GM12878 (cell line): Measurements from ENCODE around the gene TRIM68. TPM values are rescaled to one million over a fixed set of nuclear protein-coding genes. Genes with fewer than 3 reads are reported as not detected.

Source experiments
- ATAC-seq: fragments of 200-7000 bp; cut with Tn5 transposase; 3 replicates; pipeline ENCODE4 v1.9.1; 2020; ENCODE audit warnings: mild to moderate bottlenecking, moderate library complexity
- BruUV-seq: library from RNA; stranded (reverse); fragments of 400-500 nt; replicated peaks from 2 replicates; lab custom pipeline; 2021; lab: Mats Ljungman, UMichigan
- CTCF ChIA-PET: fragments of 300-600 bp; sonication (Branson Sonifier 250); formaldehyde crosslinking; extraction: SDS; loops from one replicate; lab custom pipeline; 2021; ENCODE audit warnings: inconsistent platforms; lab: Yijun Ruan, JAX
- POLR2A ChIA-PET: fragments of 350-600 bp; formaldehyde crosslinking; extraction: SDS; loops from one replicate; lab custom pipeline; 2021; ENCODE audit warnings: inconsistent platforms; lab: Charles Lee
- RAD21 ChIA-PET: fragments of 300-600 bp; sonication (Branson Sonifier 250); formaldehyde crosslinking; loops from one replicate; lab custom pipeline; 2023; ENCODE audit warnings: antibody characterized with exemption; ENCODE audit not compliant: unreplicated experiment; lab: Charles Lee
- SMC1A ChIA-PET: fragments of 300-600 bp; sonication (Branson Sonifier 250); formaldehyde crosslinking; loops from one replicate; lab custom pipeline; 2023; ENCODE audit not compliant: unreplicated experiment, uncharacterized antibody; lab: Charles Lee
- DNase-seq: peaks from one replicate; pipeline ENCODE4 v3.0.0-alpha.2; 2011; ENCODE audit warnings: low read depth, low spot score
- FAIRE-seq: peaks from 3 replicates; lab custom pipeline; 2011; peaks lifted over from hg19 to GRCh38; lab: Jason Lieb, UNC
- H2AFZ ChIP-seq: 2 replicates; pipeline ENCODE4 v1.6.0; 2011; ENCODE audit warnings: low read depth, low read length, control low read depth; ENCODE audit not compliant: control insufficient read depth
- H3K27ac ChIP-seq: 2 replicates; pipeline ENCODE4 v1.5.1; 2011; ENCODE audit warnings: control low read depth; ENCODE audit not compliant: control insufficient read depth, insufficient read depth
- H3K27me3 ChIP-seq, 2 experiments: replicated peaks in 1 of 2; 2 replicates each; pipeline versions ENCODE4 v1.6.0 to v1.6.1; 2011; ENCODE audit warnings: low read length in 1 of 2; ENCODE audit not compliant: control insufficient read depth in 2 of 2, insufficient read depth in 2 of 2
- H3K36me3 ChIP-seq, 2 experiments: 2 replicates each; pipeline ENCODE4 v1.5.1; 2011; ENCODE audit warnings: low read length in 1 of 2; ENCODE audit not compliant: control insufficient read depth in 2 of 2, insufficient read depth in 2 of 2
- H3K4me1 ChIP-seq: 2 replicates; pipeline ENCODE4 v1.6.1; 2011; ENCODE audit warnings: mild to moderate bottlenecking, low read length, moderate library complexity, mixed read lengths; ENCODE audit not compliant: control insufficient read depth, insufficient read depth
- H3K4me2 ChIP-seq: 2 replicates; pipeline ENCODE4 v1.6.0; 2011; ENCODE audit warnings: control low read depth; ENCODE audit not compliant: control insufficient read depth, insufficient read depth
- H3K4me3 ChIP-seq: fragments of 200-600 bp; sonication (generic); 2 replicates; pipeline ENCODE4 v1.5.1; 2016
- H3K79me2 ChIP-seq: 2 replicates; pipeline ENCODE4 v1.6.0; 2011; ENCODE audit warnings: low read length; ENCODE audit not compliant: control insufficient read depth, insufficient read depth
- H3K9ac ChIP-seq: 2 replicates; pipeline ENCODE4 v1.8.0; 2011; ENCODE audit warnings: low read length, control low read depth, mixed read lengths; ENCODE audit not compliant: control insufficient read depth, insufficient read depth
- H3K9me3 ChIP-seq: replicated peaks from 3 replicates; pipeline ENCODE4 v1.5.1; 2011; ENCODE audit warnings: mild to moderate bottlenecking, low read length; ENCODE audit not compliant: control insufficient read depth, insufficient read depth
- H4K20me1 ChIP-seq: 2 replicates; pipeline ENCODE4 v1.6.0; 2011; ENCODE audit not compliant: control insufficient read depth, insufficient read depth
- RAD21 ChIP-seq: IDR thresholded peaks from 2 replicates; pipeline ENCODE4 v1.6.1; 2011; ENCODE audit warnings: mild to moderate bottlenecking, low read depth, low read length, moderate library complexity; ENCODE audit not compliant: insufficient read depth
- SMARCA5 ChIP-seq: fragments of 450-650 bp; IDR thresholded peaks from 2 replicates; pipeline ENCODE4 v1.6.1; 2017; ENCODE audit warnings: mild to moderate bottlenecking
- SMC3 ChIP-seq: IDR thresholded peaks from 2 replicates; pipeline ENCODE4 v1.6.1; 2011; ENCODE audit warnings: low read length, improper control_type of control experiment, borderline replicate concordance
- USF2 ChIP-seq: IDR thresholded peaks from 2 replicates; pipeline ENCODE4 v1.6.1; 2011; ENCODE audit warnings: low read depth, low read length, improper control_type of control experiment, borderline replicate concordance
- ZNF384 ChIP-seq: IDR thresholded peaks from 2 replicates; pipeline ENCODE4 v1.6.1; 2012; ENCODE audit warnings: low read depth, mild to moderate bottlenecking, low read length, improper control_type of control experiment, borderline replicate concordance
- WGBS: methylation state at CpG from one replicate; pipeline ENCODE4 v1.1.6; 2016; ENCODE audit warnings: low lambda C conversion rate; ENCODE audit not compliant: insufficient replicate concordance, insufficient coverage; ENCODE audit errors: missing lambda C conversion rate; 5-methylcytosine and 5-hydroxymethylcytosine counted together
- in situ Hi-C: fragments of 300-500 bp; cut with MboI; formaldehyde crosslinking; loops from 9 replicates; pipeline ENCODE4 v1.14.3; 2018; ENCODE audit warnings: mixed read lengths
- intact Hi-C: fragments of 100-400 bp; cut with micrococcal nuclease; formaldehyde crosslinking; loops from one replicate; pipeline ENCODE4 v1.14.2; 2022; ENCODE audit not compliant: unreplicated experiment
- polyA plus RNA-seq, 11 experiments: library from polyadenylated mRNA; depleted of rRNA in 4 of 11; unstranded in 6 of 11; stranded (reverse) in 5 of 11; fragments of >200 nt; fragmentation: Nextera tagmentation in 4 of 11; fragmentation: Illumina TruSeq in 1 of 11; extraction: Ambion mirVana in 4 of 11; extraction: Trizol in 1 of 11; gene quantifications; 1 replicate in 1 of 11; 2 replicates in 10 of 11; pipeline versions ENCODE4 v1.2.1 to v1.2.3, GENCODE V29; 2011 to 2016; ENCODE audit warnings: inconsistent platforms in 2 of 11, missing spikeins in 2 of 11, low read depth in 1 of 11
- total RNA-seq, 4 experiments: library from RNA; depleted of rRNA in 3 of 4; stranded (reverse); fragments of >200 nt in 3 of 4; fragmentation: Illumina TruSeq in 1 of 4; extraction: Trizol in 1 of 4; gene quantifications; 2 replicates each; pipeline versions ENCODE4 v1.2.1 to v1.2.3, GENCODE V29; 2013 to 2021
- TF ChIP-seq, protein P1 (sequence below), 3 experiments: IDR thresholded peaks in 2 of 3; conservative IDR thresholded peaks in 1 of 3; 2 replicates each; pipeline ENCODE4 v1.5.1; 2011; ENCODE audit warnings: low read depth in 3 of 3, low read length in 3 of 3, mild to moderate bottlenecking in 3 of 3, control low read depth in 2 of 3, moderate library complexity in 2 of 3, inconsistent platforms in 1 of 3, mixed read lengths in 1 of 3; ENCODE audit not compliant: control insufficient read depth in 2 of 3, insufficient read depth in 1 of 3; ENCODE audit errors: extremely low read depth in 1 of 3
- TF ChIP-seq, protein P2 (sequence below): IDR thresholded peaks from 2 replicates; pipeline ENCODE4 v1.6.1; 2011; ENCODE audit warnings: borderline replicate concordance, low read depth, mild to moderate bottlenecking, moderate library complexity, mixed read lengths, low read length; ENCODE audit not compliant: insufficient read depth; ENCODE audit errors: extremely low read length

The TRIM68 gene
- total and polyA plus RNA-seq, 10 of the 15 experiments (the other 5 are each of a cell fraction or from before 2014, with no cell fraction given): 3.3 to 13.7 (median 8.3) TPM

DNA sequence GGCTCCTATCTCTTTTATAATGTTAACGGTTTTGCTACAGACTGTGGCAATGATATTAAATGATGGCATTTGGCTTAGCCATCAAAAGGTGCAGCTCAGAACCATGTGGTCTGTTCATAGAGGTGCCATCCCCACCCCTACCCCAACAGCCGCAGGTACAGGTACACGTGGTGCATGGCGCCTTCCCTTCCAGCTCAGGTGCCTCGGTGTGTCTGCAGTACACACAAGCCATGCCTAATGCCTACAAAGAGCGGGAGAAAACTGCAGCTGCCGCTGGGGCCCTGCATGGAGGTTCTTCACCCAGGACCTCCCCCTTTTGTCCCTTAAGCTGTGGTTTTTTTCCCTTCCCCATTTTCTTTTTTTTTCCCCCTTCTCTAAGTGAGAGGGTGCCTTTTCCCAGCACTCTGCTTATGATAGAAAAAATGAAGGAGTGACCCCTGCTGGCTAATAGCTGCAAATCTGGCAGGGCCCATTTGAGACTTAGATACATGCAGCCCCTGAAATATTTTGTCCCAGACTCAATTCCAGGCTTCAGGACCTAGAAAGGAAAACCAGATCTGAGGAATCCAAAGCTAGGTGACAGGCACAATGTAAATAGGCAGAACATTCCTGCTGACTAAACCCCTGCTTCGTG is 56.6 kb downstream of the TRIM68 start:
- no peaks in the 10 kb centered on the region for H3K36me3 ChIP-seq
- no peak overlapping the region for H2AFZ ChIP-seq
- H3K4me2 ChIP-seq: no peak overlapping the region
- no peak overlapping the region for H3K4me3 ChIP-seq
- H3K9me3 ChIP-seq: no peaks in the 10 kb centered on the region
- SMC1A ChIA-PET: interaction anchor here (0.6 to 1.7 kb wide), 4 partner anchors 9 to 428 kb away, joined by 3 to 7 read pairs (median 3); no protein-coding TSS in a partner anchor
- H4K20me1 ChIP-seq: no peaks in the 10 kb centered on the region
- in situ Hi-C loops: no loop called here
- BruUV-seq: no TSS peak
- intact Hi-C loops: loop anchor here (1.0 kb wide), 1 partner anchor 364 kb away; no protein-coding TSS in a partner anchor
- POLR2A ChIA-PET: no interaction called here
- 52% methylated on average over 8 of the region's 8 CpGs for WGBS
- H3K9ac ChIP-seq: no peak overlapping the region
- DNase-seq (no peak), ATAC-seq (peak; percentile 56; the same call in 1 of the 3 replicates), FAIRE-seq (no peak)
- no peaks in the 10 kb centered on the region; a peak in 1 of 4 replicates for H3K27me3 ChIP-seq
- TF ChIP-seq, protein P1, sequence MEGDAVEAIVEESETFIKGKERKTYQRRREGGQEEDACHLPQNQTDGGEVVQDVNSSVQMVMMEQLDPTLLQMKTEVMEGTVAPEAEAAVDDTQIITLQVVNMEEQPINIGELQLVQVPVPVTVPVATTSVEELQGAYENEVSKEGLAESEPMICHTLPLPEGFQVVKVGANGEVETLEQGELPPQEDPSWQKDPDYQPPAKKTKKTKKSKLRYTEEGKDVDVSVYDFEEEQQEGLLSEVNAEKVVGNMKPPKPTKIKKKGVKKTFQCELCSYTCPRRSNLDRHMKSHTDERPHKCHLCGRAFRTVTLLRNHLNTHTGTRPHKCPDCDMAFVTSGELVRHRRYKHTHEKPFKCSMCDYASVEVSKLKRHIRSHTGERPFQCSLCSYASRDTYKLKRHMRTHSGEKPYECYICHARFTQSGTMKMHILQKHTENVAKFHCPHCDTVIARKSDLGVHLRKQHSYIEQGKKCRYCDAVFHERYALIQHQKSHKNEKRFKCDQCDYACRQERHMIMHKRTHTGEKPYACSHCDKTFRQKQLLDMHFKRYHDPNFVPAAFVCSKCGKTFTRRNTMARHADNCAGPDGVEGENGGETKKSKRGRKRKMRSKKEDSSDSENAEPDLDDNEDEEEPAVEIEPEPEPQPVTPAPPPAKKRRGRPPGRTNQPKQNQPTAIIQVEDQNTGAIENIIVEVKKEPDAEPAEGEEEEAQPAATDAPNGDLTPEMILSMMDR (IDR thresholded peaks at IDR 0.05 in 2 of 3, conservative IDR thresholded peaks at IDR 0.05 in 1 of 3; ENCODE audit: control insufficient read depth in 2 of 3, extremely low read depth in 1 of 3, insufficient read depth in 1 of 3, low read depth in 3 of 3, low read length in 3 of 3): peak; percentile 30 to 56 (median 46); a peak in 5 of 6 replicates
- peak; percentile 27 for TF ChIP-seq RAD21
- no peak for TF ChIP-seq SMARCA5
- no peak for TF ChIP-seq ZNF384
- TF ChIP-seq, protein P2, sequence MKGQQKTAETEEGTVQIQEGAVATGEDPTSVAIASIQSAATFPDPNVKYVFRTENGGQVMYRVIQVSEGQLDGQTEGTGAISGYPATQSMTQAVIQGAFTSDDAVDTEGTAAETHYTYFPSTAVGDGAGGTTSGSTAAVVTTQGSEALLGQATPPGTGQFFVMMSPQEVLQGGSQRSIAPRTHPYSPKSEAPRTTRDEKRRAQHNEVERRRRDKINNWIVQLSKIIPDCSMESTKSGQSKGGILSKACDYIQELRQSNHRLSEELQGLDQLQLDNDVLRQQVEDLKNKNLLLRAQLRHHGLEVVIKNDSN: no peak
- TF ChIP-seq SMC3: peak; percentile 34; the same call in 1 of the 2 replicates
- TF ChIP-seq USF2: no peak
- H3K27ac ChIP-seq: no peak overlapping the region
- CTCF ChIA-PET: interaction anchor here (0.5 to 4.0 kb wide), 5 partner anchors 12 to 1953 kb away, joined by 3 to 34 read pairs (median 3); no protein-coding TSS in a partner anchor
- H3K4me1 ChIP-seq: no peaks in the 10 kb centered on the region
- RAD21 ChIA-PET: no interaction called here
- H3K79me2 ChIP-seq: no peaks in the 10 kb centered on the region

Other genes with a start within 250 kb of the TRIM68 start
Only the 7 nearest of the 15 such genes appear.
- not detected in 2 replicates for gene OR52M1, start 63.0 kb downstream of the TRIM68 start, total RNA-seq (2014; rRNA removed)
- gene OR52M1, start 63.0 kb downstream of the TRIM68 start, total RNA-seq (2014; rRNA removed; fragmentation: Illumina TruSeq; extraction: Trizol): not detected in 2 replicates
- gene OR52M1, start 63.0 kb downstream of the TRIM68 start, total RNA-seq (2021): not detected in 2 replicates
- gene OR52M1, start 63.0 kb downstream of the TRIM68 start, polyA plus RNA-seq (2011; rRNA removed): not detected in 2 replicates
- not detected in 2 replicates for gene OR52M1, start 63.0 kb downstream of the TRIM68 start, polyA plus RNA-seq (2014; fragmentation: Illumina TruSeq; extraction: Trizol)
- not detected for gene OR52M1, start 63.0 kb downstream of the TRIM68 start, polyA plus RNA-seq (2014; fragmentation: Nextera tagmentation; extraction: Ambion mirVana)
- not detected in 2 replicates for gene OR52M1, start 63.0 kb downstream of the TRIM68 start, polyA plus RNA-seq (2014; rRNA removed)
- not detected for gene OR52M1, start 63.0 kb downstream of the TRIM68 start, polyA plus RNA-seq (2016; fragmentation: Nextera tagmentation; extraction: Ambion mirVana)
- not detected in 2 replicates for gene OR52I2, start 26.5 kb downstream of the TRIM68 start, total RNA-seq (2014; rRNA removed)
- not detected in 2 replicates for gene OR52I2, start 26.5 kb downstream of the TRIM68 start, total RNA-seq (2014; rRNA removed; fragmentation: Illumina TruSeq; extraction: Trizol)
- gene OR52I2, start 26.5 kb downstream of the TRIM68 start, total RNA-seq (2021): not detected in 2 replicates
- not detected in 2 replicates for gene OR52I2, start 26.5 kb downstream of the TRIM68 start, polyA plus RNA-seq (2011; rRNA removed)
- gene OR52I2, start 26.5 kb downstream of the TRIM68 start, polyA plus RNA-seq (2014; fragmentation: Illumina TruSeq; extraction: Trizol): not detected in 2 replicates
- not detected for gene OR52I2, start 26.5 kb downstream of the TRIM68 start, polyA plus RNA-seq (2014; fragmentation: Nextera tagmentation; extraction: Ambion mirVana)
- not detected in 2 replicates for gene OR52I2, start 26.5 kb downstream of the TRIM68 start, polyA plus RNA-seq (2014; rRNA removed)
- gene OR52I2, start 26.5 kb downstream of the TRIM68 start, polyA plus RNA-seq (2016; fragmentation: Nextera tagmentation; extraction: Ambion mirVana): under 1 TPM; 0.04 to 0.05 TPM
- not detected in 2 replicates for gene OR52I1, start 14.2 kb downstream of the TRIM68 start, total RNA-seq (2014; rRNA removed)
- not detected in 2 replicates for gene OR52I1, start 14.2 kb downstream of the TRIM68 start, total RNA-seq (2014; rRNA removed; fragmentation: Illumina TruSeq; extraction: Trizol)
- not detected in 2 replicates for gene OR52I1, start 14.2 kb downstream of the TRIM68 start, total RNA-seq (2021)
- gene OR52I1, start 14.2 kb downstream of the TRIM68 start, polyA plus RNA-seq (2011; rRNA removed): not detected in 2 replicates
- gene OR52I1, start 14.2 kb downstream of the TRIM68 start, polyA plus RNA-seq (2014; fragmentation: Illumina TruSeq; extraction: Trizol): not detected in 2 replicates
- not detected for gene OR52I1, start 14.2 kb downstream of the TRIM68 start, polyA plus RNA-seq (2014; fragmentation: Nextera tagmentation; extraction: Ambion mirVana)
- gene OR52I1, start 14.2 kb downstream of the TRIM68 start, polyA plus RNA-seq (2014; rRNA removed): not detected in 2 replicates
- not detected for gene OR52I1, start 14.2 kb downstream of the TRIM68 start, polyA plus RNA-seq (2016; fragmentation: Nextera tagmentation; extraction: Ambion mirVana)
- 0.06 TPM in 1 of 2 replicates, not detected in the other for gene OR51D1, start 29.2 kb upstream of the TRIM68 start, total RNA-seq (2014; rRNA removed)
- gene OR51D1, start 29.2 kb upstream of the TRIM68 start, total RNA-seq (2014; rRNA removed; fragmentation: Illumina TruSeq; extraction: Trizol): not detected in 2 replicates
- not detected in 2 replicates for gene OR51D1, start 29.2 kb upstream of the TRIM68 start, total RNA-seq (2021)
- not detected in 2 replicates for gene OR51D1, start 29.2 kb upstream of the TRIM68 start, polyA plus RNA-seq (2011; rRNA removed)
- gene OR51D1, start 29.2 kb upstream of the TRIM68 start, polyA plus RNA-seq (2014; fragmentation: Illumina TruSeq; extraction: Trizol): not detected in 2 replicates
- gene OR51D1, start 29.2 kb upstream of the TRIM68 start, polyA plus RNA-seq (2014; fragmentation: Nextera tagmentation; extraction: Ambion mirVana): not detected
- 0.03 TPM in 1 of 2 replicates, not detected in the other for gene OR51D1, start 29.2 kb upstream of the TRIM68 start, polyA plus RNA-seq (2014; rRNA removed)
- gene OR51D1, start 29.2 kb upstream of the TRIM68 start, polyA plus RNA-seq (2016; fragmentation: Nextera tagmentation; extraction: Ambion mirVana): not detected
- not detected in 2 replicates for gene OR51E1, start 35.8 kb upstream of the TRIM68 start, total RNA-seq (2014; rRNA removed)
- not detected in 2 replicates for gene OR51E1, start 35.8 kb upstream of the TRIM68 start, total RNA-seq (2014; rRNA removed; fragmentation: Illumina TruSeq; extraction: Trizol)
- gene OR51E1, start 35.8 kb upstream of the TRIM68 start, total RNA-seq (2021): not detected in 2 replicates
- gene OR51E1, start 35.8 kb upstream of the TRIM68 start, polyA plus RNA-seq (2011; rRNA removed): not detected in 2 replicates
- not detected in 2 replicates for gene OR51E1, start 35.8 kb upstream of the TRIM68 start, polyA plus RNA-seq (2014; fragmentation: Illumina TruSeq; extraction: Trizol)
- gene OR51E1, start 35.8 kb upstream of the TRIM68 start, polyA plus RNA-seq (2014; fragmentation: Nextera tagmentation; extraction: Ambion mirVana): not detected
- not detected in 2 replicates for gene OR51E1, start 35.8 kb upstream of the TRIM68 start, polyA plus RNA-seq (2014; rRNA removed)
- not detected for gene OR51E1, start 35.8 kb upstream of the TRIM68 start, polyA plus RNA-seq (2016; fragmentation: Nextera tagmentation; extraction: Ambion mirVana)
- gene OR51E2, start 89.6 kb upstream of the TRIM68 start, total RNA-seq (2014; rRNA removed): not detected in 2 replicates
- not detected in 2 replicates for gene OR51E2, start 89.6 kb upstream of the TRIM68 start, total RNA-seq (2014; rRNA removed; fragmentation: Illumina TruSeq; extraction: Trizol)
- gene OR51E2, start 89.6 kb upstream of the TRIM68 start, total RNA-seq (2021): not detected in 2 replicates
- not detected in 2 replicates for gene OR51E2, start 89.6 kb upstream of the TRIM68 start, polyA plus RNA-seq (2011; rRNA removed)
- gene OR51E2, start 89.6 kb upstream of the TRIM68 start, polyA plus RNA-seq (2014; fragmentation: Illumina TruSeq; extraction: Trizol): not detected in 2 replicates
- not detected for gene OR51E2, start 89.6 kb upstream of the TRIM68 start, polyA plus RNA-seq (2014; fragmentation: Nextera tagmentation; extraction: Ambion mirVana)
- not detected in 2 replicates for gene OR51E2, start 89.6 kb upstream of the TRIM68 start, polyA plus RNA-seq (2014; rRNA removed)
- gene OR51E2, start 89.6 kb upstream of the TRIM68 start, polyA plus RNA-seq (2016; fragmentation: Nextera tagmentation; extraction: Ambion mirVana): not detected
- gene MMP26, start 96.6 kb upstream of the TRIM68 start, total RNA-seq (2014; rRNA removed): not detected in 2 replicates
- not detected in 2 replicates for gene MMP26, start 96.6 kb upstream of the TRIM68 start, total RNA-seq (2014; rRNA removed; fragmentation: Illumina TruSeq; extraction: Trizol)
- not detected in 2 replicates for gene MMP26, start 96.6 kb upstream of the TRIM68 start, total RNA-seq (2021)
- not detected in 2 replicates for gene MMP26, start 96.6 kb upstream of the TRIM68 start, polyA plus RNA-seq (2011; rRNA removed)
- gene MMP26, start 96.6 kb upstream of the TRIM68 start, polyA plus RNA-seq (2014; fragmentation: Illumina TruSeq; extraction: Trizol): not detected in 2 replicates
- gene MMP26, start 96.6 kb upstream of the TRIM68 start, polyA plus RNA-seq (2014; fragmentation: Nextera tagmentation; extraction: Ambion mirVana): not detected
- not detected in 2 replicates for gene MMP26, start 96.6 kb upstream of the TRIM68 start, polyA plus RNA-seq (2014; rRNA removed)
- not detected for gene MMP26, start 96.6 kb upstream of the TRIM68 start, polyA plus RNA-seq (2016; fragmentation: Nextera tagmentation; extraction: Ambion mirVana)